GM21529 (cell line): ENCODE results near the gene GRID2.

Experiments
- ATAC-seq: cut with Tn5 transposase; IDR thresholded peaks from one replicate; pipeline ENCODE4 v1.9.1; 2021; ENCODE audit not compliant: unreplicated experiment

Gene GRID2

GRCh38 chr4:92885632-92886031 is 581.9 kb downstream of the GRID2 start:
- no peak for ATAC-seq

- ATAC-seq, result no peak
These were observed 648.7 kb downstream of the GRID2 start for GRCh38 chr4:92952426-92952825.

- ATAC-seq, result no peak
These were observed 649.1 kb downstream of the GRID2 start for GRCh38 chr4:92952897-92953296.

- no peak for ATAC-seq
These were observed 649.7 kb downstream of the GRID2 start for GRCh38 chr4:92953462-92953861.

- no peak for ATAC-seq
These were observed 658.1 kb downstream of the GRID2 start for GRCh38 chr4:92961881-92962280.

- ATAC-seq, result no peak
These were observed 659.1 kb downstream of the GRID2 start for GRCh38 chr4:92962831-92963230.

- no peak for ATAC-seq
These were observed 664.8 kb downstream of the GRID2 start for GRCh38 chr4:92968556-92968955.

GRCh38 chr4:92968996-92969395 is 665.2 kb downstream of the GRID2 start:
- ATAC-seq, result no peak

GRCh38 chr4:92969650-92970379 is 666.0 kb downstream of the GRID2 start:
- ATAC-seq, result no peak

GRCh38 chr4:92970996-92971395 is 667.2 kb downstream of the GRID2 start:
- ATAC-seq, result no peak

- ATAC-seq, result no peak
These were observed 684.5 kb downstream of the GRID2 start for GRCh38 chr4:92988301-92988700.

GRCh38 chr4:92992758-92993157 is 689.0 kb downstream of the GRID2 start:
- no peak for ATAC-seq

GRCh38 chr4:92994727-92995126 is 691.0 kb downstream of the GRID2 start:
- no peak for ATAC-seq

GRCh38 chr4:92996533-92996932 is 692.8 kb downstream of the GRID2 start:
- ATAC-seq, result no peak

- ATAC-seq, result no peak
These were observed 697.1 kb downstream of the GRID2 start for GRCh38 chr4:93000910-93001309.

- ATAC-seq, result no peak
These were observed 698.5 kb downstream of the GRID2 start for GRCh38 chr4:93002240-93002639.

GRCh38 chr4:93016350-93016749 is 712.6 kb downstream of the GRID2 start:
- ATAC-seq, result no peak

- ATAC-seq, result no peak
These were observed 714.5 kb downstream of the GRID2 start for GRCh38 chr4:93018243-93018642.

GRCh38 chr4:93018806-93019205 is 715.0 kb downstream of the GRID2 start:
- no peak for ATAC-seq

GRCh38 chr4:93029769-93030168 is 726.0 kb downstream of the GRID2 start:
- ATAC-seq, result no peak

GRCh38 chr4:93030670-93031069 is 726.9 kb downstream of the GRID2 start:
- ATAC-seq, result no peak

- no peak for ATAC-seq
These were observed 727.8 kb downstream of the GRID2 start for GRCh38 chr4:93031431-93032098.

- ATAC-seq, result no peak
These were observed 739.0 kb downstream of the GRID2 start for GRCh38 chr4:93042746-93043145.
